ENCODE measurements around the gene FAM204A.

GRCh38 chr10:118357841-118358240, 15.7 kb upstream of the FAM204A start:
- no peak for TF ChIP-seq CTCF (conservative IDR thresholded peaks at IDR 0.05; ENCODE audit: low read length)
- TF ChIP-seq EZH2phosphoT487 (IDR thresholded peaks at IDR 0.05; ENCODE audit: borderline replicate concordance) = no peak

All from Loucy (cell line).